SKM-1 (cell line): ENCODE data around the gene GPAM.
A peak's percentile ranks its signal among the peaks of the same experiment; 100 is the strongest.

ENCODE experiments used
- DNase-seq: peaks from one replicate; lab custom pipeline; 2025; ENCODE audit not compliant: unreplicated experiment; lab: John Stamatoyannopoulos, UW

The GPAM gene

GRCh38 chr10:112184379-112184778, 814 bp upstream of the GPAM start:
- DNase-seq = no peak

DNA sequence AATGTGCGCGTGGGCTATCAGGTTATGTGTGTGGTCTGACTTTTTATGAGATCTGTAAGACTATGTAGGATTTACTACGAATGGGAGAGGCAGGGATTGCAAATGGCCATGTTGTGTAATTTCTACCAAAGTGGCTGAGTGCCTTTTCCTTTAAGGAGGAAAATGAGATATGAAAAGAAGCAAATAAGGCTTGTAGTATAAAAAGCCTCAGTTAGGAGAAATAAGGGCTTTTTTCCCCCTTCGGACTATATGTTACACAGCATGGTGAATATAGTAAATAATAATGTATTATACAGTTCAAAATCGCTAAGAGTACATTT, 447 bp upstream of the GPAM start:
- DNase-seq = no peak

DNA sequence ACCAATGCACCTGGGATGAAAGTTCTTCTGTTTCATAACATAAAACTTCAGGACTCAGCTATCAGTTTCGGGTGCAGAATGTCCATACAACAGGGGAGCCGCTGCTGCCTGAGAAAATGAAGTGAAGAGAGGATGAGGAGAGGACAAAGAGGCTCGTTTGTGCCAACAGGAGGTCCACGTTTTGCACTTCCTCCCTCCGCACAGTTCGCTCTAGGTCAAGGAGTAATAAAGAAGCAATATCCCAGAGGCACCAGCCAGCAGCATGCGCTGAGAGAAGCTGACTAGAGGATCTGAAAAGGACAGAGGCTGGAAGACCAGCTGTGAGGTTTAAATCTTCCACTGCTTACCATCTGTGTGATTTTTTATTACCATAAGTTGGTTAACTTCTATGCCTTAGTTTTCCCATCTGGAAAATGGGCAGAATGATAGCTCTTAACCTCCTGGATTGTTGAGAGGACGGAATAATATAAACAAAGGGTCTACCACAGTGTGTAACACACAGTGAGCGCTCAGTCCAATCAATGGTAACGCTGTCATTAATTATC, 709 bp downstream of the GPAM start:
- DNase-seq = no peak

GRCh38 chr10:112177247-112177646, 6.3 kb downstream of the GPAM start:
- no peak for DNase-seq

DNA sequence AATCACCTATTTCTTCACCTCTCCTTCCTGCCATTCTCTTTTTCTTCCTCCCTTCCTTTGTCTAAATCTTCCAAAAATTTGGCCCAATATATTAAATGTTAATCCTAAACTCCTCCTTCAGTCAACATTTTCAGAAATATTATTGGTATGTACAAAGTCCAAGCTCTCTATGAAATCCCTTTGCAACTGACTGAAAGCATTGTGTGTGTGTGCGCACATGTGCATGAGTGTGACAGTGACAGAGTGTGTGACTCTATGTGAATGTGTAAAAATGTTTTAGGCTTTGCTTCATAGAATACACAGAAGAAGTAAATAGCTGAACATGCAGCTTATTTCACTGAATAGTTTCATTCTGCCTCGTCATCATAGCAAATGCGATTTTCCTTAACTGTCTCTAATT, 7.0 kb downstream of the GPAM start:
- no peak for DNase-seq

DNA sequence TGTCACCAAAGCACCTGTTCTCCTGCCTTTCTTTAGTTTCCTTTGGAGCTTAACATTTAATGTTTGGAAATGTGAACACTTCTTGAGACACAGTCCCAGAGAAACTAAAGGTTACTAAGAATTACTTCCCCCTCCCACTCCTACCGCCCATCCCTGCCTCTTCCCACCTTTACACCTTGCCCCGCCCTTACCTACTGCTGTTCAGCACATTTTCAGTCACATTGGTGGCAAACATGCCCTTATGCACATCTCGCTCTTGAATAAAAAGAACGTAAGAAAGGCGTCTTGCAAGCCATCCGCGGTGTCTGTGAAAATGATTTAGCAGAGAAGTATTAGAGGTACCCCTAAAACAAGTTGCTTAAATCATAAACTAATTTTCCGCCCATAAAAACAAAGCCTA, 8.2 kb downstream of the GPAM start:
- no peak for DNase-seq

DNA sequence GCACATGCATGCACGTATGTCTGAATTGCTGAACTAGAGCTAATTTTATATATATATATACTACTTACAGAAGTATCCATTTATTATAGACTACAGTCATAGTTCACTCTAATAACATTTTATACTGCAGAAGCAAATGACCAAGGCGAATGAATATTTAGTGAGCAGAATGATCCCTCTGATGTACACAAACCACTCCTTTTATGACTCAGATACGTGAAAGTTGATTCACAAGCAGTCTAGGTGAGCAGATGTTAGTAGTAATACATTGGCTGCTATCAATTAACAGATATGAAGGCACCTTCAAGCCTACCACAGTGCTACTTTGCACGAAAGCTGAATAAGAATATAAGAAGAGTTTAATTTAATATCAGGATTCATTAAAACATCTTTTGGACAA, 10.4 kb downstream of the GPAM start:
- DNase-seq = no peak

DNA sequence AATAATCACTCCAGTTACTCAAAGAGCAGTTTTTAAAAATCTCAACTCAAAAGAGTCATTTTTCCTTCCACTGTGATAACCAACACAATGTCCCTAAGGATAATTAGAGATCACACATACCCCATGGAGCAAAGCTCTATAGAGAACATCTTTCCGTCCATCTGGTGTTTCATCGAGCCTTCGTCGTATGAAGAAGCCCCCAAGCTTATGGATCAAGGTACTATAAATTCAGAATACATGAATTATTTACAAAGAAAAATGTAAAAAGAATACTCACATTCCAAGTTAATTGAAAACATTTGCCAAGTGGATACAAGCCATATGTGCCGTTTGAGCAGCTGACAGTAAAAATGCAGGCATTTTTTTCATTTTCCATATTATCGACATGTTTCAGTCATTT, 14.8 kb downstream of the GPAM start:
- no peak for DNase-seq

DNA sequence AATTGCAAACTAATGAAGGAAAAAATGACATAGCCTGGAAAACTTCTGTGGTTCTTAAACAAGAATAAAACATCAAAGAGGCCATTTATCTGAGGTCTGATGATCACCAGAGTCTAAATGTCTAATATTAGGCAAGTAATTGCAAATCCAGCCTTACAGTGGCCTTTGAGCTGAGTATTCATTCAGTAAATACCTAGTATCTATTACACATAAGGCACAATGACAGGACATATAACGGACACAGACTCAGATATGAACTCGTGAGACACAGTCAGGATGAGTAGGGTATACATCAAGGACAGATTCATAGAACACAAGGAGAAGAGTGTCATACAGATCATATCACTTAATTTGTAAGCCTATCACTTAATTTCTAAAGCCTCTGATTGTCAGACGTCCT, 16.8 kb downstream of the GPAM start:
- no peak for DNase-seq

- no peak for DNase-seq
Observed at GRCh38 chr10:112161757-112162518, 21.6 kb downstream of the GPAM start.

GRCh38 chr10:112160834-112161233, 22.7 kb downstream of the GPAM start:
- no peak for DNase-seq

DNA sequence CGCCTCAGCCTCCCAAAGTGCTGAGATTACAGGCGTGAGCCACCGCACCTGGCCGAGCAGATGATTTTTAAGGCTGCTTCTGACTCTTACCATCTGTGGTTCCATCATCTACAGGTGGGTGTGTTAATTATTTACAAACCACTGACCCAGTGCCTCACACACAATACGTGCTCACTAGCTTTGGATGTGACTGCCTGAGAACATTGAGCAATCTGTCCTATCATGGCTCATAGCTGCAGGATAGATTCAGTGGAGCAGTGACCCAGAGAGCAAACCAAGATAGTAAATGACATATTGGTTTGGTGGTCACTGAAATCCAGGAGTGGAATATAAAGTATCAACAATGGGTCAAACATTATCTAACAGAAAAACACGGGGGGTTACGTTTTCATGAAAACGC, 24.1 kb downstream of the GPAM start:
- no peak for DNase-seq

DNA sequence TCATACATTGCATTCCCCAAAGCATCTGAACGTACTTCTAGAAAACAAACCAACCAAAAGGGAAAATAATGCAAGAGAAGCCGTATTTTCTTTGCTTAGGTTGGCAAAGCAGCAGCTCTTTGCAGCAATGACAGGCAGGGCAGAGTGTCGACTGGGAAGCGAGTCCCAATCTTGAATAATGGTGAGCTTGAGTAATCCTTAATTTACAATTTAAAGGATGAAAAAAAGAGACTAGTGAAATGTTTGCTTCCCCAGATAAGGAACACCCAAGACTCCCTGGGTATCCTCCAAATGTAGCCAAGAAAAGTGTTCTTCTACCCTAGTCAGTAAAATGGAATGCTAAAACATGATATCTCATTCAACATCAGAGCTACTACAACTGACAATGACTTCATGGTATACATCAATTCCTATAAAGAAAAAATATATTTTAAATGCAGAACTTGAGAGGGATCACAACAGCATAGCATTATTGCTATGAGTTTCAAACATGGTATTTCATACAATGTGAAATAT, 32.0 kb downstream of the GPAM start:
- no peak for DNase-seq

DNA sequence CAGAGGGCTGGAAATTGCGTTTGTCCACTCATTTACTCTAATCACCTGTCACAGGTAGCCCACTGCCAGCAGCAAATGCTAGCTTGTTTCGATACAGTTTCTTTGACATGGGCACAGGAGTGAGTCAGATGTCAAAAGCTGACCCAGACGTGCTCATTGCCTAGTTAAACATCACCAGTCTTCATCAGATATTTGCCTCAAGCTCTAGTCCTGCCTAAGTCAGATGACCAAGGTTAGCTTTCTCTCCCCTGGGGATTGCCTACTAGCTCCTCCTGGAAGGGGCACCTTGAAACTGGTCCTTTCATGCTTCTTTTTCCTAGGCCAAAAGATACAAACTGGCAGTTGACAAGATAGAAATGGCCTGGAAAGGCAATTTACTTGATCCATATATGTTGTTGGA, 35.2 kb downstream of the GPAM start:
- no peak for DNase-seq

GRCh38 chr10:112146799-112147198, 36.8 kb downstream of the GPAM start:
- DNase-seq = no peak

DNA sequence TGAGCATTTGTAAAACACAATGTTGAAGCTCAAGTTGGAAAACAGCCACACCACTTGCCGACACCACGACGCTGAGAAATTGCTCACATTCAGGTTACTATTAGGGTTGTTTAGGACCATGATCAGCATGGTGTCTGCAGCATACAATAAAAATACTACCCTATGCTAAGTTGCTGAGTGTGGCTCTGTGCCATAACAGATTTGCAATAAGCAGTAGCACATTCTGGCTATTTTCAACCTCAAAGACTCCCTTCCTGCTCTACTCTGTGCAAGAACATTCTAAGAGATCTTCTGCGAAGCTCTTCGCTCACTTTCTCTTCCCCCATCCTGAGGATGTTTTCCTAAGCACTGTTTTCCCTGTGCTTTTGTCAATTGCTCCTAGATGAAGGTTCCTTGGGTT, 38.3 kb downstream of the GPAM start:
- no peak for DNase-seq

DNA sequence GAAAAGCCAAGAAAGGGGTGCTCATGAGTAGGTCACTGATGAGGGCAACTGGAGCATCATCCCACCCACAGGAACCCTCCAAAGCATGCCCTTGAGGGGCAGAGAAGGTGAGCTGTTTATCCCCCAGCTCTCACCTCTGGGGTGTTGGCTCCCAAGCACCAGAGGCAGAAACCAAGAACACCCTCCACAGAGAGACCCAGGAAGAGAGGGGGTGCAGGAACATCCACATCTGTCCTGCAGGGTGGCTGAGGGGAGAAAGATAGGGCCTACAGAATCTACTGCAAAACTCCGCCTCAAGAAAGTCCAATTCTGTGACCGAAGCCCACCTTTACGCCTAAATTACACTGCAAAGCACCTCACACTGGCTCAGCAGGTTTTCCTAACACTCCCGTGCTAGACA, 40.1 kb downstream of the GPAM start:
- DNase-seq = no peak

GRCh38 chr10:112141292-112141691, 42.3 kb downstream of the GPAM start:
- DNase-seq = peak; percentile 13

DNA sequence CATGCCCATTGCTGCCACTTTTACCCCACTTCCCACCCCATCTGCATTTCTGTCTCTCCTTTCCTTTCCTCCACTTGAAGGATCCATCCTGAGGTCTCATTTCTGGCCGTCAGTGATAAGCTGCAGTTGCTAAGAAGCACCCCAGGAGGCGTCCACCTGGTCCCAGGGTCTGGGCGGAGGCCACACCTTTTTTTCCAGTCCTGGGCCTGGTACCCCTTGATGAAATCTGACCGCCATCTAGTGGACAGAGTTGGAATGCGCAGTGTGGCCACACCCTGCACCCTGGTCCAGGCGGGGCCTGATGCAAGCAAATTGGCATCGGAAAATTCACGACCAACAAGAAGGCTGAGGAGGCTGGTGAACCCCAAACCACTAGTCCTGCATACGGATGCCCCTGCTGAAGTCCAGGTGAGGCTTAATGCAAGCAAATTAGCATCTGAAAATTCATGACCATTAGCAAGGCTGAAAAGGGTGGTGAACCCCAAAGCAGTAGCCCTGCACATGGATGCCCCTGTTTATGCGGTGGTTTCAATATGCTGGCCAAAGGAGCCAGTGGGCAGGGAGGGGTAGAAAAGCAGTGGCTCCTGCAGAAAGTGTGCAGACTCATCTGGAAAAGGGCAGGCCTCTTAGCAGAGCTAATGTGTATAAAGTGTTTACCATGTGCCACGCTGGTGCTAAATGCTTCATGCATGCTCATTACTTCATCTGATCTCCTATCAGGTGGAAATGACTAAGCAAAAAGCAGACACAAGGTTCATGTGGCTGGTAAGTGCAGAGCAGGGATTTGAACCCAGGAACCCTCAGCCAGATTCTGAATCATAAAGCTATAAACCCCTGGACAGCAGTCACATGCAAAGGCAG, 43.2 kb downstream of the GPAM start:
- DNase-seq = peak; percentile 30

- no peak for DNase-seq
Observed at GRCh38 chr10:112139176-112139575, 44.4 kb downstream of the GPAM start.

DNA sequence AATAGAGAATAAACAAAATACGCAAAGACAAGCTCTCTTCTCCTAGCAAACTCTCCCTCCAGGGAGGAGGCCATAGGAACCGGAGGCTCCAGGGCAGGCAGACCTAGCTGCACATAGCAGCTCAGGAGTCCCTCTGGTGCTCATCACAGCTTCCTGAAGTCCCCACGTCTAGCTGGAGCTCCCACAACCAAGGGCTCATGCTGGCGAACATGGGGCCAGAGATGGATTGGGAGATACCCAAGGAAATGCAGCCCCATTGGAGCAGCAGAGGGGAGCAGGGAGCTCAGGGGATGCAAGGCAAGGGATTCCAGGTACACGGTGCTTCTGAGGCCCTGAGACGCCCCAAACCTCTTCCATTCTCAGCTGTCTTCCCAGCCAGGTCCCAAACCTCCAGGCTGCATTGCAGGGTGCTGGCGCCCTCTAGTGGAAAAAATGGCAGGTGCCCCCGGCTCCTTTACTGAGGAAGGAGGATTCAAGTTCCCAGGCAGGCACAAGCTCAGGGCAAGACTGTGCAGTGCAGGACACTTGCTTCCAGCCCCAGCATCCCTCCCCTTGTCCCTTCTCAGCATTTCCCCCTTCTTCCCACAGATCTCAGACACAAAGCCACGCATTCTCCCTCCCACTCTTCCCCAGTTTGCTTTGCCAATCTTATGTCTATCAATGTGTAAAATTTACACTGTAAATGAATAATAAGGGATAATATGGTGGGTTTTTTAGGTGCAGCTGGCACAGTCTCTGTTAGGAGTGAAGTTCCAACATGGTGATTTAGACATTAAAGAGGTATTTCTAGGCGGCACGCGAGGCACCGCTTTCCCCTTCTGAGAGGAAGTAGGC, 46.2 kb downstream of the GPAM start:
- DNase-seq = peak; percentile 10
